ENCODE data around the gene LRP4. TPM values are rescaled to one million over a fixed set of nuclear protein-coding genes. Genes with fewer than 3 reads are reported as not detected.

The LRP4 gene
- total and polyA plus RNA-seq, 2 donors (not counting 3 experiments of a cell fraction or from before 2014, with no cell fraction given) = 0.86 to 2.0 TPM

DNA sequence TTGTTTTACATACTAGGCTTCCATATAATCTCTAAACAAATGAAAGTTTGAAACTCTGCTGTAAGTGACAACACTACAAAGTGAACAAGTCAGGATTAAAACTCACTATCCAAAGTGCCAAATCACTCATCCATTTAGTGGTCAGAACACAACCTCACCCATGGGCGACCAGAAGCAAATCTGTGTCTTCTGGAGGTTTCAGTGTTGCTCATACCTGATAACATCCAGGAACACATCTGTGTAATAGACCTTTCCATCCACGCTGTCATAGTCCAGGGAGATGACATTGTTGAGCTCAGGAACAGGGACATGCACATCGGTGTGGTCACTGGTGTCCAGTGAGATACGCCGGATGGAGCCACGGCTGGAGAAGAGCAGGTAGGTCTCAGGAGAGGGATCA is 43.8 kb downstream of the LRP4 start:
- dilution Hi-C loops (cut with MboI; ENCODE audit: extremely low pct_ligation_motif_present, low sequenced_read_pairs) = no loop called here
- no peak for FAIRE-seq
- POLR2A ChIA-PET = no interaction called here

More for the DNA sequence above, 43.8 kb downstream of the LRP4 start:
- H3K4me3 ChIP-seq (replicated peaks in 1 of 3; ENCODE audit: insufficient read depth in 1 of 3, low read depth in 1 of 3, low read length in 3 of 3) = no peak overlapping the region
- CTCF ChIA-PET = interaction anchor here (1.8 kb wide), 1 partner anchor 279 kb away, joined by 4 read pairs; no protein-coding TSS in a partner anchor
- no peak overlapping the region for H2AFZ ChIP-seq (ENCODE audit: low read depth, low read length)
- H3K27ac ChIP-seq (ENCODE audit: insufficient read depth, low read depth, low read length) = no peak overlapping the region
- intact Hi-C loops (cut with micrococcal nuclease) = no loop called here
- no peak for DNase-seq (ENCODE audit: low read depth, low spot score)
- no peaks in the 10 kb centered on the region for H4K20me1 ChIP-seq (replicated peaks; ENCODE audit: control insufficient read depth, extremely low read depth, insufficient read depth, low read length)
- H3K79me2 ChIP-seq (ENCODE audit: control insufficient read depth, insufficient read depth, low read length) = no peaks in the 10 kb centered on the region
- H3K4me2 ChIP-seq (ENCODE audit: insufficient read depth, low read length) = no peak overlapping the region
- no peaks in the 10 kb centered on the region for H3K9me1 ChIP-seq (replicated peaks; ENCODE audit: control insufficient read depth, extremely low read depth, insufficient read depth, low read length)
- TF ChIP-seq JUN (IDR thresholded peaks at IDR 0.05; ENCODE audit: borderline replicate concordance, insufficient read depth, insufficient read length, low read depth) (no peak), POLR2A (IDR thresholded peaks at IDR 0.05; ENCODE audit: low read depth, low read length) (no peak), POLR2AphosphoS5 (IDR thresholded peaks at IDR 0.05; ENCODE audit: insufficient read depth, low read depth, low read length) (no peak), EZH2 (IDR thresholded peaks at IDR 0.05; ENCODE audit: borderline replicate concordance, low read depth, low read length, severe bottlenecking) (no peak), MYC (IDR thresholded peaks at IDR 0.05; ENCODE audit: low read depth, low read length) (no peak), GATA2 (IDR thresholded peaks at IDR 0.05; ENCODE audit: insufficient read depth, insufficient read length, low read depth, low read length) (no peak), FOS (IDR thresholded peaks at IDR 0.05; ENCODE audit: borderline replicate concordance, insufficient read depth, low read length) (no peak)
- TF ChIP-seq, protein P1, sequence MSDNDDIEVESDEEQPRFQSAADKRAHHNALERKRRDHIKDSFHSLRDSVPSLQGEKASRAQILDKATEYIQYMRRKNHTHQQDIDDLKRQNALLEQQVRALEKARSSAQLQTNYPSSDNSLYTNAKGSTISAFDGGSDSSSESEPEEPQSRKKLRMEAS (IDR thresholded peaks at IDR 0.05; ENCODE audit: insufficient read depth, insufficient read length) = no peak
- TF ChIP-seq, protein P2, sequence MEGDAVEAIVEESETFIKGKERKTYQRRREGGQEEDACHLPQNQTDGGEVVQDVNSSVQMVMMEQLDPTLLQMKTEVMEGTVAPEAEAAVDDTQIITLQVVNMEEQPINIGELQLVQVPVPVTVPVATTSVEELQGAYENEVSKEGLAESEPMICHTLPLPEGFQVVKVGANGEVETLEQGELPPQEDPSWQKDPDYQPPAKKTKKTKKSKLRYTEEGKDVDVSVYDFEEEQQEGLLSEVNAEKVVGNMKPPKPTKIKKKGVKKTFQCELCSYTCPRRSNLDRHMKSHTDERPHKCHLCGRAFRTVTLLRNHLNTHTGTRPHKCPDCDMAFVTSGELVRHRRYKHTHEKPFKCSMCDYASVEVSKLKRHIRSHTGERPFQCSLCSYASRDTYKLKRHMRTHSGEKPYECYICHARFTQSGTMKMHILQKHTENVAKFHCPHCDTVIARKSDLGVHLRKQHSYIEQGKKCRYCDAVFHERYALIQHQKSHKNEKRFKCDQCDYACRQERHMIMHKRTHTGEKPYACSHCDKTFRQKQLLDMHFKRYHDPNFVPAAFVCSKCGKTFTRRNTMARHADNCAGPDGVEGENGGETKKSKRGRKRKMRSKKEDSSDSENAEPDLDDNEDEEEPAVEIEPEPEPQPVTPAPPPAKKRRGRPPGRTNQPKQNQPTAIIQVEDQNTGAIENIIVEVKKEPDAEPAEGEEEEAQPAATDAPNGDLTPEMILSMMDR (IDR thresholded peaks at IDR 0.05; ENCODE audit: extremely low read depth in 1 of 2, insufficient read depth in 1 of 2, low read depth in 1 of 2, low read length in 2 of 2) = no peak
- BruUV-seq (replicated peaks) = no TSS peak
- H3K4me1 ChIP-seq (ENCODE audit: control insufficient read depth, extremely low read depth, insufficient read depth, low read length) = no peaks in the 10 kb centered on the region
- H3K9ac ChIP-seq (replicated peaks; ENCODE audit: extremely low read depth, insufficient read depth, low read length) = no peak overlapping the region
- no peaks in the 10 kb centered on the region for H3K9me3 ChIP-seq (replicated peaks; ENCODE audit: control insufficient read depth, insufficient read depth, low read length)
- no peaks in the 10 kb centered on the region for H3K36me3 ChIP-seq (ENCODE audit: control insufficient read depth in 2 of 2, extremely low read depth in 1 of 2, insufficient read depth in 2 of 2, low read length in 2 of 2)
- H3K27me3 ChIP-seq (ENCODE audit: control insufficient read depth in 2 of 2, insufficient read depth in 2 of 2, low read length in 2 of 2) = no peaks in the 10 kb centered on the region
